Stimulated activated effector memory CD8-positive, alpha-beta T cell treated with anti-CD3 and anti-CD28 coated beads, Interleukin-12 subunit alpha, Interleukin-12 subunit beta, amount 100 ng/mL, for 72 hours (primary cell): ENCODE measurements around the gene MDP1.
"Not testable (repeated sequence)": the region's sequence is repeated elsewhere in the genome, so short reads cannot be mapped to it uniquely, and the experiment has no call there.

ENCODE experiments used
- ATAC-seq: fragments of 150-1000 bp; cut with Tn5 transposase; 2 replicates; pipeline ENCODE4 v1.10.0; 2021
- DNase-seq, 2 donors: peaks; one replicate each; pipeline ENCODE4 v3.0.0; 2021 to 2022; ENCODE audit warnings: low spot score in 2 of 2
- H3K27ac Mint-ChIP-seq: one replicate; pipeline ENCODE4 v1.8.0; 2022; ENCODE audit warnings: mild to moderate bottlenecking, mixed read lengths
- H3K36me3 Mint-ChIP-seq: one replicate; pipeline ENCODE4 v1.8.0; 2022; ENCODE audit warnings: mild to moderate bottlenecking, mixed read lengths
- H3K4me1 Mint-ChIP-seq: one replicate; pipeline ENCODE4 v1.8.0; 2022; ENCODE audit warnings: mixed read lengths
- H3K4me3 Mint-ChIP-seq: one replicate; pipeline ENCODE4 v1.8.0; 2022; ENCODE audit warnings: mild to moderate bottlenecking, mixed read lengths
- H3K9me3 Mint-ChIP-seq: one replicate; pipeline ENCODE4 v1.8.0; 2022; ENCODE audit warnings: mixed read lengths

The MDP1 gene

GRCh38 chr14:24219521-24219920 lies 3.7 kb upstream of the MDP1 start:
- no peak overlapping the region for H3K27ac Mint-ChIP-seq
- H3K9me3 Mint-ChIP-seq = no peaks in the 10 kb centered on the region
- peaks cover 24% of the 10 kb centered on the region for H3K4me1 Mint-ChIP-seq
- peaks cover 39% of the 10 kb centered on the region for H3K36me3 Mint-ChIP-seq
- no peak for DNase-seq
- no peak for ATAC-seq
- H3K4me3 Mint-ChIP-seq = no peak overlapping the region

GRCh38 chr14:24219080-24219479 lies 3.2 kb upstream of the MDP1 start:
- Mint-ChIP-seq H3K4me1 (peaks cover 25% of the 10 kb centered on the region), H3K9me3 (no peaks in the 10 kb centered on the region), H3K36me3 (peaks cover 39% of the 10 kb centered on the region), H3K4me3 (no peak overlapping the region), H3K27ac (no peak overlapping the region)
- DNase-seq (no peak), ATAC-seq (no peak)

GRCh38 chr14:24216876-24217275 lies 1.0 kb upstream of the MDP1 start:
- H3K36me3 Mint-ChIP-seq = peaks cover 58% of the 10 kb centered on the region
- H3K4me3 Mint-ChIP-seq, ATAC-seq, DNase-seq, H3K9me3 Mint-ChIP-seq: not testable (repeated sequence)
- peak overlapping the region; percentile 98 for H3K27ac Mint-ChIP-seq
- H3K4me1 Mint-ChIP-seq = peaks cover 45% of the 10 kb centered on the region

- peak overlapping the region; percentile 91 for H3K4me3 Mint-ChIP-seq
- H3K27ac Mint-ChIP-seq = peak overlapping the region; percentile 98
- no peak for DNase-seq
- no peak for ATAC-seq
- peaks cover 50% of the 10 kb centered on the region for H3K4me1 Mint-ChIP-seq
- no peaks in the 10 kb centered on the region for H3K9me3 Mint-ChIP-seq
- peaks cover 63% of the 10 kb centered on the region for H3K36me3 Mint-ChIP-seq
Observed at GRCh38 chr14:24216345-24216699, 456 bp upstream of the MDP1 start.

GRCh38 chr14:24213866-24214662 lies 1.8 kb downstream of the MDP1 start:
- ATAC-seq (no peak), DNase-seq (no peak)
- Mint-ChIP-seq H3K4me1 (peaks cover 63% of the 10 kb centered on the region), H3K4me3 (peak overlapping the region; percentile 91), H3K9me3 (no peaks in the 10 kb centered on the region), H3K36me3 (peaks cover 86% of the 10 kb centered on the region), H3K27ac (peak overlapping the region; percentile 98)

GRCh38 chr14:24212924-24213865 lies 2.7 kb downstream of the MDP1 start, which contains the start of gene CHMP4A:
TSS of gene CHMP4A (minus strand) at chr14:24213488. CDS start at chr14:24213439, 49 bp downstream.
- peaks cover 63% of the 10 kb centered on the region for H3K4me1 Mint-ChIP-seq
- ATAC-seq = peak; percentile 89

GRCh38 chr14:24211311-24211710 lies 4.6 kb downstream of the MDP1 start:
- H3K4me3 Mint-ChIP-seq = peak overlapping the region; percentile 91
- DNase-seq = no peak
- H3K36me3 Mint-ChIP-seq = peaks cover 95% of the 10 kb centered on the region
- no peak for ATAC-seq
- H3K4me1 Mint-ChIP-seq = peaks cover 75% of the 10 kb centered on the region
- no peaks in the 10 kb centered on the region for H3K9me3 Mint-ChIP-seq
- H3K27ac Mint-ChIP-seq = peak overlapping the region; percentile 98

More at GRCh38 chr14:24212924-24213865, 2.7 kb downstream of the MDP1 start, which contains the start of gene CHMP4A:
- Mint-ChIP-seq H3K36me3 (peaks cover 94% of the 10 kb centered on the region), H3K4me3 (peak within 1 kb of the TSS; percentile 91), H3K27ac (peak within 1 kb of the TSS; percentile 98), H3K9me3 (no peaks in the 10 kb centered on the region)
- peak; percentile 83 to 97 for DNase-seq

GRCh38 chr14:24207625-24208024 lies 8.2 kb downstream of the MDP1 start:
- H3K36me3 Mint-ChIP-seq = peaks cover 100% of the 10 kb centered on the region
- H3K27ac Mint-ChIP-seq = peak overlapping the region; percentile 69
- H3K4me1 Mint-ChIP-seq = peaks cover 57% of the 10 kb centered on the region
- peaks cover 5% of the 10 kb centered on the region for H3K9me3 Mint-ChIP-seq
- ATAC-seq (no peak), DNase-seq (no peak)
- H3K4me3 Mint-ChIP-seq = no peak overlapping the region

GRCh38 chr14:24207104-24207551 lies 8.7 kb downstream of the MDP1 start:
- ATAC-seq (peak; percentile 58), DNase-seq (no peak)
- peaks cover 5% of the 10 kb centered on the region for H3K9me3 Mint-ChIP-seq
- no peak overlapping the region for H3K4me3 Mint-ChIP-seq
- peaks cover 100% of the 10 kb centered on the region for H3K36me3 Mint-ChIP-seq
- H3K4me1 Mint-ChIP-seq = peaks cover 52% of the 10 kb centered on the region
- H3K27ac Mint-ChIP-seq = peak overlapping the region; percentile 69

GRCh38 chr14:24206260-24207103 lies 9.4 kb downstream of the MDP1 start:
- H3K9me3 Mint-ChIP-seq = peaks cover 5% of the 10 kb centered on the region
- DNase-seq (no peak), ATAC-seq (no peak)
- H3K36me3 Mint-ChIP-seq = peaks cover 100% of the 10 kb centered on the region
- peaks cover 50% of the 10 kb centered on the region for H3K4me1 Mint-ChIP-seq
- peak overlapping the region; percentile 69 for H3K27ac Mint-ChIP-seq
- H3K4me3 Mint-ChIP-seq = no peak overlapping the region

- H3K36me3 Mint-ChIP-seq = peaks cover 100% of the 10 kb centered on the region
- peak overlapping the region; percentile 5 for H3K27ac Mint-ChIP-seq
Observed at GRCh38 chr14:24204163-24205146, 11.4 kb downstream of the MDP1 start.

GRCh38 chr14:24203249-24203886 lies 12.5 kb downstream of the MDP1 start:
- not testable (repeated sequence) for DNase-seq, H3K4me3 Mint-ChIP-seq, H3K27ac Mint-ChIP-seq, H3K9me3 Mint-ChIP-seq, ATAC-seq
- peaks cover 100% of the 10 kb centered on the region for H3K36me3 Mint-ChIP-seq
- H3K4me1 Mint-ChIP-seq = peaks cover 54% of the 10 kb centered on the region

More at GRCh38 chr14:24204163-24205146, 11.4 kb downstream of the MDP1 start:
- peaks cover 5% of the 10 kb centered on the region for H3K9me3 Mint-ChIP-seq
- peaks cover 43% of the 10 kb centered on the region for H3K4me1 Mint-ChIP-seq
- no peak overlapping the region for H3K4me3 Mint-ChIP-seq
- ATAC-seq = no peak
- DNase-seq = no peak

- H3K9me3 Mint-ChIP-seq = not testable (repeated sequence)
Observed at GRCh38 chr14:24202538-24202937, 13.3 kb downstream of the MDP1 start.

More at GRCh38 chr14:24202538-24202937, 13.3 kb downstream of the MDP1 start:
- DNase-seq, H3K27ac Mint-ChIP-seq, H3K4me3 Mint-ChIP-seq, ATAC-seq: not testable (repeated sequence)
- Mint-ChIP-seq H3K4me1 (peaks cover 50% of the 10 kb centered on the region), H3K36me3 (peaks cover 100% of the 10 kb centered on the region)
